Measurements from ENCODE around the gene MPL. TPM values are rescaled to one million over a fixed set of nuclear protein-coding genes. Genes with fewer than 3 reads are reported as not detected.

Gene MPL
- total RNA-seq = under 1 TPM; 0.18 to 0.52 TPM
- polyA plus RNA-seq = under 1 TPM in 1 of 2 donors, not detected in 1; 0.20 TPM
- long read RNA-seq, donor 1 = 0 reads
- long read RNA-seq, donor 2 = 0 reads

DNA sequence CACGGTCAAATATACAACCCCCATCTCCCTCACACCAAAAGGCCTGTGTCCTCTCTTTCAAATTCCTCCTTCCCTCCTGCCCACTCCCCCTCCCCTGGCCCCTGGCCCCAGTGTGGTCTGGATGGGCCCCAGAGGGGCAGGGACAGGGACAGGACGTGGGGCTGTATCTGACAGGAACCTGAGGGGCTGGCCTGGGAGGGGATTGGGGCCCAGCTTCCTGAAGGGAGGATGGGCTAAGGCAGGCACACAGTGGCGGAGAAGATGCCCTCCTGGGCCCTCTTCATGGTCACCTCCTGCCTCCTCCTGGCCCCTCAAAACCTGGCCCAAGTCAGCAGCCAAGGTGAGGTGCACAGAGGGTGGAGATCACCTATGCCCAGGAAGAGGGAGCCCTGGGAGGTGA is at the start of gene MPL:
MPL (plus strand) TSS at position 231 of the 400 bp plus-strand sequence; CDS start at position 262, 31 bp downstream.
- no peaks in the 10 kb centered on the region for H3K27me3 ChIP-seq (ENCODE audit: control insufficient read depth in 1 of 2, insufficient read depth in 2 of 2, low read length in 1 of 2)
- no peak within 1 kb of the TSS for H3K27ac ChIP-seq (ENCODE audit: low read depth in 1 of 2, low read length in 2 of 2)
- ATAC-seq (ENCODE audit: low FRiP score) = no peak
- no peaks in the 10 kb centered on the region for H3K36me3 ChIP-seq (ENCODE audit: control insufficient read depth in 1 of 2, insufficient read depth in 2 of 2, low read length in 1 of 2)
- no peak within 1 kb of the TSS for H3K4me3 ChIP-seq (ENCODE audit: low read length in 2 of 2)
- 82 to 83% methylated on average over 3 of the region's 3 CpGs for WGBS, 2 donors
- intact Hi-C loops (cut with DNase I) = no loop called here
- H3K4me1 ChIP-seq (ENCODE audit: control insufficient read depth in 1 of 2, insufficient read depth in 2 of 2, low read length in 2 of 2) = no peaks in the 10 kb centered on the region
- H3K9me3 ChIP-seq (ENCODE audit: control insufficient read depth, low read length) = no peaks in the 10 kb centered on the region
- DNase-seq = peak in 1 of 2 donors; percentile 53

DNA sequence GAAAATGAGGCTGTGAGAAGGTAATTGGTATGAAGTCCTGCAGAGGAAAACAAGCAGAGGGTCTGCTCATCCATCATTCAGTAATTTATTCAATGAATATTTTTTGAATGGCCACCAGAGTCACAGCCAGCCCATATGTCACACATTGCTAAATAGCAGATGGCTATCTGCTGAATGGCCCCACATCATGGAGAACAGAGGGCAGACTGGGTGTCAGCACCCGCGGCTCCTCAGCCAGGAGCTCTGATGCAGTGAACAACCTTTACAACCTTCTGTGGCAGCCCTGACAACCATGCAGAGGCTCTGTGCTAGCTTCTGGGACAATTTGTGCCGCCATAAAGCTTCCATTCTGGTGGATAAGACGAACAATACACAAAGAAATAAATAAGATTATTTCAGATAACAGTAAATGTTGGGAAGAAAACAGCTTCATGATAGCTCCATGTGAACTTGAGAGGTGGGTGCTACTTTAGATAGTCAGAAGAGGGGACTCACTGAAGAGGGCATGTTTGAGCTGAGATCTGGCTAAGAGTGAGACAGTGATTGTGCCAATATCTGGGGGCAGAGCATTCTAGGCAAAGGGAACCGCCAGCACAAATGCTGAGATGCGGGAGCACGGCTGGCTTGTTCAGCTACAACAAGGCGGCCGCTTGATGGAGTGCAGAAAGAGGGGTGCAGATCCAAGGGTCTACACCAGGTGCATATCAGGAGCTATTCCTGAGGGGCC is 49.4 kb upstream of the MPL start:
- Histone ChIP-seq H3K4me3 (ENCODE audit: low read length in 2 of 2) (no peak overlapping the region), H3K9me3 (ENCODE audit: control insufficient read depth, low read length) (no peaks in the 10 kb centered on the region), H3K4me1 (ENCODE audit: control insufficient read depth in 1 of 2, insufficient read depth in 2 of 2, low read length in 2 of 2) (no peaks in the 10 kb centered on the region), H3K27me3 (ENCODE audit: control insufficient read depth in 1 of 2, insufficient read depth in 2 of 2, low read length in 1 of 2) (no peaks in the 10 kb centered on the region), H3K27ac (ENCODE audit: low read depth in 1 of 2, low read length in 2 of 2) (no peak overlapping the region), H3K36me3 (ENCODE audit: control insufficient read depth in 1 of 2, insufficient read depth in 2 of 2, low read length in 1 of 2) (no peaks in the 10 kb centered on the region)
- peak in 1 of 2 donors; percentile 33 for DNase-seq
- no peak for ATAC-seq (ENCODE audit: low FRiP score)
- intact Hi-C loops (cut with DNase I) = no loop called here
- WGBS, 2 donors = 84% methylated on average over 9 of the region's 9 CpGs

DNA sequence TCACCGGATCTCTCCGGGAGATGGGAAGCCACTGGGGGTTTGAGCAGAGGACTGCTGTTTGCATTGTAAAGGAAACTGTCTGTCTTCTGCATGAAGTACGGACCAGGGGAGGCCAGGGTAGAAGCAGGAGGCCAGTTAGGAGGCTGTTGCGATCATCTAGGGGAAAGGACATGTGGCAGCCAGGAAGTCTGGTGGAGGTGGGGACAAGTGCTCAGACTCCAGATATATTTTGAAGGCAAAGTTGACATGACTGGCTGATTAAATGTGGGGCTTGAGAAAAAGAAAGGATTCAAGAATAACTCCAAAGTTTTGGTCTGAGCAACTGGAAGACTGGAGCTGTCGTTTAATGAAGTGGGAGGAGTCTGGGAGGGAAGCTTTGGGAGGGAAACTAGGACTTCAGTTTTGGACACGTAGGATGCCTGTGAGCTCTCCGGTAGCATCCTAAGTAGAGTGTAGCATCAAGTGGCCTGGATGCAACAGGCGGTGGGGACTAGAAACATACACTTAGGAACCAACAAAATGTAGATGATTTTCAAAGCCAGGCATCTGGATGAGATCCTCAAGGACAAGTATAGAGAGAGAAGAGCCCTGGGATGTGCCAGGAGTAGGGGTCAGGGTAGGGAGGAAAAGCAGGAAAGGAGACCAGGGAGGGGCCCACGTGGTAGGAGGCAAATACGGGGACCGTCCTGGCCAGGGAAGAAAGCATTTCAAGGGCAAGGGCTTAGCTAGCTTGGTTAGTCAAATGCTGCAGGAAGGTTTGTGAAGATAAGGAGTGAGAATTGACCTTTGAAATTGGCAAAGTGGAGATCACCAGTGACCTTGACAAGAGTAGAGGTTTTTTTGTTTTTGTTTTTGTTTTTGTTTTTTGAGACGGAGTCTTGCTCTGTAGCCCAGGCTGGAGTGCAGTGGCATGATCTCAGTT is 48.6 kb upstream of the MPL start:
- no peaks in the 10 kb centered on the region for H3K36me3 ChIP-seq (ENCODE audit: control insufficient read depth in 1 of 2, insufficient read depth in 2 of 2, low read length in 1 of 2)
- no peak for ATAC-seq (ENCODE audit: low FRiP score)
- no peaks in the 10 kb centered on the region for H3K27me3 ChIP-seq (ENCODE audit: control insufficient read depth in 1 of 2, insufficient read depth in 2 of 2, low read length in 1 of 2)
- H3K9me3 ChIP-seq (ENCODE audit: control insufficient read depth, low read length) = no peaks in the 10 kb centered on the region
- H3K4me1 ChIP-seq (ENCODE audit: control insufficient read depth in 1 of 2, insufficient read depth in 2 of 2, low read length in 2 of 2) = no peaks in the 10 kb centered on the region
- DNase-seq = no peak
- 67% methylated on average over 12 of the region's 12 CpGs for WGBS, 2 donors
- H3K27ac ChIP-seq (ENCODE audit: low read depth in 1 of 2, low read length in 2 of 2) = no peak overlapping the region
- intact Hi-C loops (cut with DNase I) = no loop called here
- no peak overlapping the region for H3K4me3 ChIP-seq (ENCODE audit: low read length in 2 of 2)

DNA sequence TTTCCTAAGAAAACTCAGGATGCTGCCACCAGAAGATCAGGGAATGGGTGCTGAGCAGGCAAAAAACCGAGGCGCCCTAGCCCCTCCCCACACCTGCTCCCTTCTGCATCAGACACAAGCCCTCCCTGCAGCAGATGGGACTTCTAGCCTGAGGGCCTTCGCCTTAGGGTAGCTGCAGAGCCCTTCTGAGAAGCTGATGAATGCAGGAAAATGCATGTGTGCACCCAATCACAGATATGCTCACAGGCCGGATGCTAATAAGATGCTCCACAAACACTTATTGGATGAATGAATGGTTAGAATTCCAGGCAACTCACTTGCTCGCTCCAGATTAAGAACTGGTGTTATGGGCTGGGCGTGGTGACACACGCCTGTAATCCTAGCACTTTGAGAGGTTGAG is 45.4 kb upstream of the MPL start:
- Histone ChIP-seq H3K27me3 (ENCODE audit: control insufficient read depth in 1 of 2, insufficient read depth in 2 of 2, low read length in 1 of 2) (no peaks in the 10 kb centered on the region), H3K9me3 (ENCODE audit: control insufficient read depth, low read length) (no peaks in the 10 kb centered on the region), H3K27ac (ENCODE audit: low read depth in 1 of 2, low read length in 2 of 2) (no peak overlapping the region), H3K4me1 (ENCODE audit: control insufficient read depth in 1 of 2, insufficient read depth in 2 of 2, low read length in 2 of 2) (no peaks in the 10 kb centered on the region), H3K4me3 (ENCODE audit: low read length in 2 of 2) (no peak overlapping the region), H3K36me3 (ENCODE audit: control insufficient read depth in 1 of 2, insufficient read depth in 2 of 2, low read length in 1 of 2) (no peaks in the 10 kb centered on the region)
- DNase-seq = no peak
- intact Hi-C loops (cut with DNase I) = no loop called here
- 83 to 90% methylated on average over 7 of the region's 7 CpGs for WGBS, 2 donors
- no peak for ATAC-seq (ENCODE audit: low FRiP score)

DNA sequence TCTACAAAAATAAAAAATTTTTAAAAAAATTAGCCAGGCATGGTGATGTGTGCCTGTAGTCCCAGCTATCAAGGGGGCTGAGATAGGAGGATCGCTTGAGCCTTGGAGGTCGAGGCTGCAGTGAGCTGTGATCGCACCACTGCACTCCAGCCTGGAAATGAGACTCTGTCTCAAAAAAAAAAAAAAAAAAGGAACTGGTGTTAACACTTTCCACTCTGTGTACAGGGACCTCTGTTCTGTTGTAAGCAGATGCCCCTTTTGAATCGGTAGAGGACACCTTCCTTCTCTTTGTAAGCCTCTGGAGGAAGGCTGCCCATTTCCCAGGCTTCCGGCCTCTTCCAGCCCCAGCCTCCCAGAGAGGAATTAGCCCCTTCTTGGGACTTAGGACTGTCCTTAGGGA is 44.9 kb upstream of the MPL start:
- H3K36me3 ChIP-seq (ENCODE audit: control insufficient read depth in 1 of 2, insufficient read depth in 2 of 2, low read length in 1 of 2) = no peaks in the 10 kb centered on the region
- H3K27me3 ChIP-seq (ENCODE audit: control insufficient read depth in 1 of 2, insufficient read depth in 2 of 2, low read length in 1 of 2) = no peaks in the 10 kb centered on the region
- intact Hi-C loops (cut with DNase I) = no loop called here
- H3K4me1 ChIP-seq (ENCODE audit: control insufficient read depth in 1 of 2, insufficient read depth in 2 of 2, low read length in 2 of 2) = no peaks in the 10 kb centered on the region
- whole genome bisulfite sequencing, 2 donors = 88 to 90% methylated on average over 5 of the region's 5 CpGs
- H3K27ac ChIP-seq (ENCODE audit: low read depth in 1 of 2, low read length in 2 of 2) = no peak overlapping the region
- no peak overlapping the region for H3K4me3 ChIP-seq (ENCODE audit: low read length in 2 of 2)
- DNase-seq (no peak), ATAC-seq (ENCODE audit: low FRiP score) (no peak)
- H3K9me3 ChIP-seq (ENCODE audit: control insufficient read depth, low read length) = no peaks in the 10 kb centered on the region

DNA sequence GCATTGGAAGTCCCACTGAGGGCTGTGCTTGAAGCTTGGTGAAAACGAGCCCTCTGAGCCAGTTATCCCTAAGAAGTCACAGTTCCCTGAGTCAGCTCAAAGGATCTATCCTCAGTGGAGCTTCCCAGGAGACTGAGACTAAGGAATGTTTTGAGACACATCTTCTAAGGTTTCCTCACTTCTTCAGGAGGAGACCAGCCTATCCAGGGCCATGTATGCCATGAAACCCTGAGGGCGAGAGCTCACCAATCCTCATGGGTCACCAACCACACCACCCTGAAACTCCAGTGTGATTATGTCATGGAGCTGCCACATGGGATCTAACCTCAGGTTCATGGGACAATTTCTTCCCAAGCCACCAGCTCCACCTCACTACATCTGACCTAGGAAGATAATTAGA is 44.4 kb upstream of the MPL start:
- no peaks in the 10 kb centered on the region for H3K4me1 ChIP-seq (ENCODE audit: control insufficient read depth in 1 of 2, insufficient read depth in 2 of 2, low read length in 2 of 2)
- H3K27me3 ChIP-seq (ENCODE audit: control insufficient read depth in 1 of 2, insufficient read depth in 2 of 2, low read length in 1 of 2) = no peaks in the 10 kb centered on the region
- 89 to 93% methylated on average over 2 of the region's 2 CpGs for WGBS, 2 donors
- DNase-seq (no peak), ATAC-seq (ENCODE audit: low FRiP score) (no peak)
- H3K27ac ChIP-seq (ENCODE audit: low read depth in 1 of 2, low read length in 2 of 2) = no peak overlapping the region
- no peaks in the 10 kb centered on the region for H3K36me3 ChIP-seq (ENCODE audit: control insufficient read depth in 1 of 2, insufficient read depth in 2 of 2, low read length in 1 of 2)
- no peaks in the 10 kb centered on the region for H3K9me3 ChIP-seq (ENCODE audit: control insufficient read depth, low read length)
- intact Hi-C loops (cut with DNase I) = no loop called here
- H3K4me3 ChIP-seq (ENCODE audit: low read length in 2 of 2) = no peak overlapping the region

DNA sequence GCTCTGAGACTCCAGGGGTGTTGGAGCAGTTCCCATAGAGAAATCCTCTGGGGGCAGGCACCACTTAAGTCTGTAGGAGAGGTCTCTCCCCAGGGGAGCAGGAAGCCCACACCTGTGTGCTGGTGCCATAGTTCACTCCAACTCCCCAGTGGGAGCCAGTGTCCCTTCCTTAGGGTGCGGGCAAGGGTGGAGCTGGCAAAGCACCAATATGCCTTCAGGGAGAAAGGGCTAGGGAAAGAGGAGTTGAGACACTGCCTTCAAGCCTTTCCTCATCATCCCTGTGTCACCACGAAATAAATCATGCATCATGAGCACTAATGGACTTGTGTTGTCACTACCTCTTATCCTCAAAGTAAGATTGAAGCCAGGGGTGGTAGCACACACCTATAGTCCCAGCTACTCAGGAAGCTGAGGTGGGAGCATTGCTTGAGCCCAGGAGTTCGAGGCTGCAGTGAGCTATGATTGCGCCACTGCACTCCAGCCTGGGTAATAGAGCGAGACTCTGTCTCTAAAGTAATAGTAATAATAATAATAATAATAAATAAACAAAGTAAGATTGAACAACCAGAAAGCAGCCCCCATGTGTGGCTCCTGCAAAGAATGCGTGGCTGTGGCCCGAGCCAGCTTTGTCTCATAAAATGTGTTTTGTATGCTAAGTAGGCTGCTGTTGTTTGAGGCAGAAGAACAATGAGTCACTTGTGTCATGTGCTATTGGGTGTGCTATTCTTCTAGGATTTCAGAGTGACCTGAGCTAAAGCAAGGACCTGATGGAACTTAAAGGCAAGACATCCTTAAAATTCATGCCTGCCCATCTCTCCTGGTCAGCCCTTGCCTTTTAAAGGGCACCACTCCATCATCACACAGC is 43.5 kb upstream of the MPL start:
- Histone ChIP-seq H3K4me3 (ENCODE audit: low read length in 2 of 2) (no peak overlapping the region), H3K27ac (ENCODE audit: low read depth in 1 of 2, low read length in 2 of 2) (no peak overlapping the region), H3K27me3 (ENCODE audit: control insufficient read depth in 1 of 2, insufficient read depth in 2 of 2, low read length in 1 of 2) (no peaks in the 10 kb centered on the region), H3K4me1 (ENCODE audit: control insufficient read depth in 1 of 2, insufficient read depth in 2 of 2, low read length in 2 of 2) (no peaks in the 10 kb centered on the region), H3K9me3 (ENCODE audit: control insufficient read depth, low read length) (no peaks in the 10 kb centered on the region), H3K36me3 (ENCODE audit: control insufficient read depth in 1 of 2, insufficient read depth in 2 of 2, low read length in 1 of 2) (no peaks in the 10 kb centered on the region)
- ATAC-seq (ENCODE audit: low FRiP score) (peak; percentile 45), DNase-seq (no peak)
- intact Hi-C loops (cut with DNase I) = no loop called here
- WGBS, 2 donors = 86 to 90% methylated on average over 7 of the region's 7 CpGs

DNA sequence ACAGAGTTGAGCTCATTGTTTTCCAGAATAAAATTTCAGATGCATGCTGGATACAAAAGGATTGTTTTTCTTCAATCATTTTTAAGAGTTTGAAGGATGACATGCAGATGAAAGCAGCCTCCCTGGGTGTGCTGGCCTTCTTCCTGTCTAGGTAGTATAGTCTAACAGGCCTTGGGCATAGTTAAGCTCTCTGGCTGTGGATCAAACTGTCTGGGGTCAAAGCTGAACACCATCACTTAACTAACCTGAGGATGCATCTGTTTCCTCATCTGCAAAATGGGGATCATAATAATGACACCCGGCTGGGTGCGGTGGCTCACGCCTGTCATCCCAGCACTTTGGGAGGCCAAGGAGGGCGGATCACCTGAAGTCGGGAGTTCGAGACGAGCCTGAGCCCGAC is 42.9 kb upstream of the MPL start:
- no peak overlapping the region for H3K4me3 ChIP-seq (ENCODE audit: low read length in 2 of 2)
- no peak for DNase-seq
- intact Hi-C loops (cut with DNase I) = loop anchor here in 1 of 2 donors (5.0 kb wide), 1 partner anchor 1097 kb away; no protein-coding TSS in a partner anchor
- H3K27me3 ChIP-seq (ENCODE audit: control insufficient read depth in 1 of 2, insufficient read depth in 2 of 2, low read length in 1 of 2) = no peaks in the 10 kb centered on the region
- WGBS, 2 donors = 96 to 97% methylated on average over 8 of the region's 8 CpGs
- H3K9me3 ChIP-seq (ENCODE audit: control insufficient read depth, low read length) = no peaks in the 10 kb centered on the region
- no peaks in the 10 kb centered on the region for H3K36me3 ChIP-seq (ENCODE audit: control insufficient read depth in 1 of 2, insufficient read depth in 2 of 2, low read length in 1 of 2)
- no peak for ATAC-seq (ENCODE audit: low FRiP score)
- H3K27ac ChIP-seq (ENCODE audit: low read depth in 1 of 2, low read length in 2 of 2) = no peak overlapping the region
- no peaks in the 10 kb centered on the region for H3K4me1 ChIP-seq (ENCODE audit: control insufficient read depth in 1 of 2, insufficient read depth in 2 of 2, low read length in 2 of 2)
